ENCODE data around the gene ANAPC2. TPM values are rescaled to one million over a fixed set of nuclear protein-coding genes. Genes with fewer than 3 reads are reported as not detected.
A peak's percentile ranks its signal among the peaks of the same experiment; 100 is the strongest.

ANAPC2 gene
- total and polyA plus RNA-seq, 4 donors = 31.9 to 60.9 (median 41.1) TPM

DNA sequence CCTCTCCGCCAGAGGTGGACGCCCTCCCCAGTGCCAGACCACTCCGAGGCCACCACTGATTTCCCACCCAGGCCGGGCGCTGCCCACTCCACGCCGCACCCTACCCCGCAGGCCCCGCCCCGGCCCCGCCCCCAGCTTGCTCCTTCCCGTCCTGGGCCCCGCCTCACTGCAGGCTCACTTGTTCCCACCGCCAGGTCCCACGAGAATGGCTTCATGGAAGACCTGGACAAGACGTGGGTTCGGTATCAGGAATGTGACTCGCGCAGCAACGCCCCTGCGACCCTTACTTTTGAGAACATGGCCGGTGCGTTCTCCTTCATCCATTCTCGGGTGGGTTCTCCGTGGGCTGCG is 25.0 kb downstream of the ANAPC2 start:
- peaks cover 12 to 71% (median 31%) of the 10 kb centered on the region in 3 donors for H3K27me3 ChIP-seq (ENCODE audit: control insufficient read depth in 3 of 3, insufficient read depth in 3 of 3, low read length in 2 of 3)
- TF ChIP-seq, protein P1, sequence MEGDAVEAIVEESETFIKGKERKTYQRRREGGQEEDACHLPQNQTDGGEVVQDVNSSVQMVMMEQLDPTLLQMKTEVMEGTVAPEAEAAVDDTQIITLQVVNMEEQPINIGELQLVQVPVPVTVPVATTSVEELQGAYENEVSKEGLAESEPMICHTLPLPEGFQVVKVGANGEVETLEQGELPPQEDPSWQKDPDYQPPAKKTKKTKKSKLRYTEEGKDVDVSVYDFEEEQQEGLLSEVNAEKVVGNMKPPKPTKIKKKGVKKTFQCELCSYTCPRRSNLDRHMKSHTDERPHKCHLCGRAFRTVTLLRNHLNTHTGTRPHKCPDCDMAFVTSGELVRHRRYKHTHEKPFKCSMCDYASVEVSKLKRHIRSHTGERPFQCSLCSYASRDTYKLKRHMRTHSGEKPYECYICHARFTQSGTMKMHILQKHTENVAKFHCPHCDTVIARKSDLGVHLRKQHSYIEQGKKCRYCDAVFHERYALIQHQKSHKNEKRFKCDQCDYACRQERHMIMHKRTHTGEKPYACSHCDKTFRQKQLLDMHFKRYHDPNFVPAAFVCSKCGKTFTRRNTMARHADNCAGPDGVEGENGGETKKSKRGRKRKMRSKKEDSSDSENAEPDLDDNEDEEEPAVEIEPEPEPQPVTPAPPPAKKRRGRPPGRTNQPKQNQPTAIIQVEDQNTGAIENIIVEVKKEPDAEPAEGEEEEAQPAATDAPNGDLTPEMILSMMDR (IDR thresholded peaks at IDR 0.05; ENCODE audit: control extremely low read depth, extremely low read depth) = no peak
- DNase-seq (no peak), ATAC-seq (ENCODE audit: insufficient read depth, low FRiP score) (no peak)
- no peak overlapping the region for H3K4me3 ChIP-seq
- WGBS, 2 donors = 28 to 41% methylated on average over 25 to 26 of the region's 26 CpGs
- no peaks in the 10 kb centered on the region for H3K9me3 ChIP-seq (ENCODE audit: control insufficient read depth in 4 of 4, insufficient read depth in 3 of 4, low read length in 3 of 4)
- no peak overlapping the region for H3K27ac ChIP-seq (ENCODE audit: low read depth in 1 of 2, low read length in 1 of 2)
- no peak overlapping the region for H3K9ac ChIP-seq (ENCODE audit: insufficient read depth in 1 of 2, low read length in 2 of 2)
- H3K36me3 ChIP-seq (ENCODE audit: control insufficient read depth in 4 of 4, insufficient read depth in 4 of 4, low read length in 4 of 4) = no peaks in the 10 kb centered on the region
- peaks cover 0 to 5% (median 0%) of the 10 kb centered on the region in 5 donors for H3K4me1 ChIP-seq (ENCODE audit: control insufficient read depth in 5 of 5, insufficient read depth in 5 of 5, low read length in 5 of 5)

DNA sequence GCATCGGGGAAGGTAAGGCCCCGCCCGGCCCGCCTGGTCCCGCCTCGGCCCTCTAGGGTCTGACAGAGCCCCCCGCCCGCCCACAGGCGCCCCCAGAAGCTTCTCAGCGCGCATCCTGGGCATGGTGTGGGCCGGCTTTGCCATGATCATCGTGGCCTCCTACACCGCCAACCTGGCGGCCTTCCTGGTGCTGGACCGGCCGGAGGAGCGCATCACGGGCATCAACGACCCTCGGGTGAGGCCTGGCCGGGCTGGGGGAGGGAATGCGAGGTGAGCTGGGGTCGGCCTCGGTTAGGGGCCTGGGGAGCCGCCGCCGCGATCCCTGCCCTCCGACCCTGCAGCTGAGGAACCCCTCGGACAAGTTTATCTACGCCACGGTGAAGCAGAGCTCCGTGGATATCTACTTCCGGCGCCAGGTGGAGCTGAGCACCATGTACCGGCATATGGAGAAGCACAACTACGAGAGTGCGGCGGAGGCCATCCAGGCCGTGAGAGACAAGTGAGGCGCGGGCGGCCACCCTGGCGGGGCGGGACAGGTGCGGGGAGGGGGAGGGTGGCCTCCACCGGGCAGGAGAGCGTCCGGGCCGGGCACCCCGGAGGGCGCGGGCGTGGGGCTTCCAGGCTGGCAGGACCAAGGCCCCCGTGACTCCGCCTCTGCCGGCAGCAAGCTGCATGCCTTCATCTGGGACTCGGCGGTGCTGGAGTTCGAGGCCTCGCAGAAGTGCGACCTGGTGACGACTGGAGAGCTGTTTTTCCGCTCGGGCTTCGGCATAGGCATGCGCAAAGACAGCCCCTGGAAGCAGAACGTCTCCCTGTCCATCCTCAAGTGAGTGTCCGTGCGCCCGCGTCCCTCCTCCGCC is 25.6 kb downstream of the ANAPC2 start:
- 8 to 9% methylated on average over 68 to 74 of the region's 74 CpGs for WGBS, 2 donors

DNA sequence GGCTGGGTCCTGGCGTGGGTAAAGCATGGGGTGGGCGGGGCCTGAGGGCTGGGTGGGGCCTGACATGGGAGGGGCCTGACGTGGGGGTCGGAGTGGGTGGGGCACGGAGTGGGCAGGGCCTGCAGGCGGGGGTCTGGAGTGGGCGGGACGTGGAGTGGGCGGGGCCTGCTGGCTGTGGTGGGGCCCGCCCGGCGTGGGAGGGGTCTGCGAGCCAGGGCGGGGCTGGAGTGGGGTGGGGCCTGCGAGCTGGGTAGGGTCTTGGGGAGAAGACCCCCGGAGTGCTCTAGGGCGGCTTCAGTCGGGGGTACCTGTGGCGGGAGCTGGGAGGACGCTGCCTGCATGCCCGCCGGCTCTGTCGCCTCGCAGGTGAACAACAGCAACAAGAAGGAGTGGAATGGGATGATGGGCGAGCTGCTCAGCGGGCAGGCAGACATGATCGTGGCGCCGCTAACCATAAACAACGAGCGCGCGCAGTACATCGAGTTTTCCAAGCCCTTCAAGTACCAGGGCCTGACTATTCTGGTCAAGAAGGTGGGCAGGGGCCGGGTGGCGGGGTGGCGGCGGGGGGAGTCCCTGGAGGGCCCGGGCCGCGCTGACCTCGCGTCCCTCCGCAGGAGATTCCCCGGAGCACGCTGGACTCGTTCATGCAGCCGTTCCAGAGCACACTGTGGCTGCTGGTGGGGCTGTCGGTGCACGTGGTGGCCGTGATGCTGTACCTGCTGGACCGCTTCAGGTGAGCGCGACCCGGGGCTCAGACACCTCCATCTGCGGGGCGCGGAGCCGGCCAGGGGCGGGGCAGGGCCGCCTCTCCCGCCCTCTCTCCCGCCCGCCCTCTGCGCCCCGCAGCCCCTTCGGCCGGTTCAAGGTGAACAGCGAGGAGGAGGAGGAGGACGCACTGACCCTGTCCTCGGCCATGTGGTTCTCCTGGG is 26.5 kb downstream of the ANAPC2 start:
- H3K27me3 ChIP-seq (ENCODE audit: control insufficient read depth in 3 of 3, insufficient read depth in 3 of 3, low read length in 2 of 3) = peaks cover 12 to 77% (median 40%) of the 10 kb centered on the region in 3 donors

More for the DNA sequence above, 25.6 kb downstream of the ANAPC2 start:
- Histone ChIP-seq H3K9me3 (ENCODE audit: control insufficient read depth in 4 of 4, insufficient read depth in 3 of 4, low read length in 3 of 4) (peaks cover 0 to under 1% (median 0%) of the 10 kb centered on the region in 4 donors), H3K27me3 (ENCODE audit: control insufficient read depth in 3 of 3, insufficient read depth in 3 of 3, low read length in 2 of 3) (peaks cover 12 to 75% (median 36%) of the 10 kb centered on the region in 3 donors), H3K9ac (ENCODE audit: insufficient read depth in 1 of 2, low read length in 2 of 2) (no peak overlapping the region), H3K4me3 (no peak overlapping the region), H3K36me3 (ENCODE audit: control insufficient read depth in 4 of 4, insufficient read depth in 4 of 4, low read length in 4 of 4) (no peaks in the 10 kb centered on the region), H3K27ac (ENCODE audit: low read depth in 1 of 2, low read length in 1 of 2) (no peak overlapping the region), H3K4me1 (ENCODE audit: control insufficient read depth in 5 of 5, insufficient read depth in 5 of 5, low read length in 5 of 5) (peaks cover 0 to 2% (median 0%) of the 10 kb centered on the region in 5 donors)
- no peak for DNase-seq
- TF ChIP-seq, protein P1 (IDR thresholded peaks at IDR 0.05; ENCODE audit: control extremely low read depth, extremely low read depth) = no peak
- ATAC-seq (ENCODE audit: insufficient read depth, low FRiP score) = peak; percentile 24

More for the DNA sequence above, 26.5 kb downstream of the ANAPC2 start:
- Histone ChIP-seq H3K9me3 (ENCODE audit: control insufficient read depth in 4 of 4, insufficient read depth in 3 of 4, low read length in 3 of 4) (peaks cover 0 to 3% (median 0%) of the 10 kb centered on the region in 4 donors), H3K9ac (ENCODE audit: insufficient read depth in 1 of 2, low read length in 2 of 2) (no peak overlapping the region), H3K36me3 (ENCODE audit: control insufficient read depth in 4 of 4, insufficient read depth in 4 of 4, low read length in 4 of 4) (no peaks in the 10 kb centered on the region), H3K4me1 (ENCODE audit: control insufficient read depth in 5 of 5, insufficient read depth in 5 of 5, low read length in 5 of 5) (peaks cover 0 to 2% (median 0%) of the 10 kb centered on the region in 5 donors), H3K4me3 (no peak overlapping the region), H3K27ac (ENCODE audit: low read depth in 1 of 2, low read length in 1 of 2) (no peak overlapping the region)
- TF ChIP-seq, protein P1 (IDR thresholded peaks at IDR 0.05; ENCODE audit: control extremely low read depth, extremely low read depth) = no peak
- 6% methylated on average over 56 to 69 of the region's 71 CpGs for WGBS, 2 donors
- DNase-seq (no peak), ATAC-seq (ENCODE audit: insufficient read depth, low FRiP score) (no peak)
